Measurements from ENCODE around the gene PARP15. TPM values are rescaled to one million over a fixed set of nuclear protein-coding genes. Genes with fewer than 3 reads are reported as not detected.

PARP15 gene
- total and polyA plus RNA-seq, 2 of the 4 experiments (the other 2 are of a cell fraction): 0.10 TPM; not detected in 1

GRCh38 chr3:122665226-122665786 is 87.9 kb downstream of the PARP15 start:
- WGBS, 2 experiments (ENCODE audit: extremely low coverage in 2 of 2, insufficient read length in 1 of 2): no CpG with 5 or more reads among the region's 4 CpGs
- Histone ChIP-seq H2AK9ac (replicated peaks; ENCODE audit: low read depth, low read length, poor library complexity) (no peak overlapping the region), H4K8ac (ENCODE audit: low read depth in 2 of 2, low read length in 2 of 2) (no peak overlapping the region), H2BK120ac (ENCODE audit: low read depth, low read length) (no peak overlapping the region), H3K23ac (ENCODE audit: low read depth, low read length) (no peak overlapping the region), H3K79me1 (ENCODE audit: low read depth in 1 of 2, low read length in 2 of 2) (no peaks in the 10 kb centered on the region), H2BK5ac (ENCODE audit: low read depth, low read length, poor library complexity, severe bottlenecking) (no peak overlapping the region), H3K9me1 (ENCODE audit: insufficient read depth, low read length) (0 out of 2 replicates have a peak, but pooled peaks cover 4% of the 10 kb centered on the region), H2AK5ac (ENCODE audit: low read depth, low read length) (no peak overlapping the region), H3K18ac (ENCODE audit: low read depth, low read length) (no peak overlapping the region), H3K4me3 (ENCODE audit: insufficient read depth, low read depth, low read length) (no peak overlapping the region), H2AFZ (replicated peaks; ENCODE audit: low read length, poor library complexity) (no peak overlapping the region), H3K4me1 (ENCODE audit: control insufficient read depth, insufficient read depth, low read length) (peaks cover 2% of the 10 kb centered on the region; the same call in 1 of the 2 replicates), H2BK15ac (ENCODE audit: low read depth, low read length) (no peak overlapping the region), H3K27ac (ENCODE audit: insufficient read depth, low read length) (no peak overlapping the region), H3K56ac (ENCODE audit: extremely low read depth, insufficient read depth, low read length) (no peak overlapping the region), H4K20me1 (ENCODE audit: insufficient read depth, low read length) (no peaks in the 10 kb centered on the region), H4K5ac (ENCODE audit: low read depth, low read length) (no peak overlapping the region), H4K91ac (ENCODE audit: insufficient read depth, low read depth, low read length) (no peak overlapping the region), H3K4ac (ENCODE audit: low read depth, low read length) (no peak overlapping the region), H3K9me3 (ENCODE audit: control insufficient read depth, insufficient read depth, low read length) (peaks cover 9% of the 10 kb centered on the region; the same call in 1 of the 2 replicates), H3K36me3 (ENCODE audit: control insufficient read depth, insufficient read depth, low read length) (no peaks in the 10 kb centered on the region), H3K27me3 (ENCODE audit: control insufficient read depth, insufficient read depth, low read length) (peaks cover 4% of the 10 kb centered on the region), H3K9ac (ENCODE audit: low read depth, low read length) (no peak overlapping the region), H3K4me2 (ENCODE audit: low read depth, low read length) (no peak overlapping the region), H3K14ac (replicated peaks; ENCODE audit: low read depth, low read length) (no peak overlapping the region), H2BK20ac (ENCODE audit: low read depth, low read length) (no peak overlapping the region)
- in situ Hi-C loops (cut with MboI; ENCODE audit: low sequenced_read_pairs) (no loop called here), intact Hi-C loops (cut with micrococcal nuclease) (no loop called here), dilution Hi-C loops (cut with HindIII; ENCODE audit: low sequenced_read_pairs, unreplicated experiment) (no loop called here)
- ATAC-seq (ENCODE audit: low read depth) (no peak), DNase-seq (no peak)
- ChIA-PET POLR2A (ENCODE audit: unreplicated experiment) (no interaction called here), CTCF (no interaction called here)
- TF ChIP-seq MXI1 (IDR thresholded peaks at IDR 0.05; ENCODE audit: borderline replicate concordance, low read depth, low read length) (no peak), BHLHE40 (IDR thresholded peaks at IDR 0.05; ENCODE audit: low read depth, low read length) (no peak), CEBPB (IDR thresholded peaks at IDR 0.05; ENCODE audit: low read depth, low read length) (no peak), RAD21 (IDR thresholded peaks at IDR 0.05; ENCODE audit: low read length) (no peak), RFX5 (IDR thresholded peaks at IDR 0.05; ENCODE audit: low read depth, low read length) (no peak), MAZ (IDR thresholded peaks at IDR 0.05; ENCODE audit: borderline replicate concordance, low read depth, low read length) (no peak), NFE2L2 (IDR thresholded peaks at IDR 0.05; ENCODE audit: low read depth, low read length) (no peak), SMC3 (IDR thresholded peaks at IDR 0.05; ENCODE audit: low read depth, low read length) (no peak), RCOR1 (IDR thresholded peaks at IDR 0.05; ENCODE audit: insufficient replicate concordance, low read length) (no peak)
- TF ChIP-seq, protein P1, sequence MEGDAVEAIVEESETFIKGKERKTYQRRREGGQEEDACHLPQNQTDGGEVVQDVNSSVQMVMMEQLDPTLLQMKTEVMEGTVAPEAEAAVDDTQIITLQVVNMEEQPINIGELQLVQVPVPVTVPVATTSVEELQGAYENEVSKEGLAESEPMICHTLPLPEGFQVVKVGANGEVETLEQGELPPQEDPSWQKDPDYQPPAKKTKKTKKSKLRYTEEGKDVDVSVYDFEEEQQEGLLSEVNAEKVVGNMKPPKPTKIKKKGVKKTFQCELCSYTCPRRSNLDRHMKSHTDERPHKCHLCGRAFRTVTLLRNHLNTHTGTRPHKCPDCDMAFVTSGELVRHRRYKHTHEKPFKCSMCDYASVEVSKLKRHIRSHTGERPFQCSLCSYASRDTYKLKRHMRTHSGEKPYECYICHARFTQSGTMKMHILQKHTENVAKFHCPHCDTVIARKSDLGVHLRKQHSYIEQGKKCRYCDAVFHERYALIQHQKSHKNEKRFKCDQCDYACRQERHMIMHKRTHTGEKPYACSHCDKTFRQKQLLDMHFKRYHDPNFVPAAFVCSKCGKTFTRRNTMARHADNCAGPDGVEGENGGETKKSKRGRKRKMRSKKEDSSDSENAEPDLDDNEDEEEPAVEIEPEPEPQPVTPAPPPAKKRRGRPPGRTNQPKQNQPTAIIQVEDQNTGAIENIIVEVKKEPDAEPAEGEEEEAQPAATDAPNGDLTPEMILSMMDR (conservative IDR thresholded peaks at IDR 0.05; ENCODE audit: low read depth, low read length): no peak
- no TSS peak for BruUV-seq (replicated peaks)
